Right lobe of liver (tissue), 4 donors: ENCODE data around the gene CDC45.

Experiments
- POLR2A ChIP-seq: fragments of 450-650 bp; IDR thresholded peaks from one replicate; pipeline ENCODE4 v1.6.1; 2017; ENCODE audit warnings: antibody characterized with exemption, mild to moderate bottlenecking
- TF ChIP-seq, protein P1 (sequence below), 4 donors: fragments of 200-600 bp in 3 of 4; fragments of 450-650 bp in 1 of 4; IDR thresholded peaks; one replicate each; pipeline versions ENCODE4 v1.5.1 to v1.8.0; 2016 to 2022; ENCODE audit warnings: antibody characterized with exemption in 4 of 4, mild to moderate bottlenecking in 2 of 4
- donor health status: DM: no; HTN: no; CAD: no.
- donor health status: DM: no; HTN: no; CAD: no.
- donor health status: DM: no; HTN: yes; CAD: no.

DNA sequence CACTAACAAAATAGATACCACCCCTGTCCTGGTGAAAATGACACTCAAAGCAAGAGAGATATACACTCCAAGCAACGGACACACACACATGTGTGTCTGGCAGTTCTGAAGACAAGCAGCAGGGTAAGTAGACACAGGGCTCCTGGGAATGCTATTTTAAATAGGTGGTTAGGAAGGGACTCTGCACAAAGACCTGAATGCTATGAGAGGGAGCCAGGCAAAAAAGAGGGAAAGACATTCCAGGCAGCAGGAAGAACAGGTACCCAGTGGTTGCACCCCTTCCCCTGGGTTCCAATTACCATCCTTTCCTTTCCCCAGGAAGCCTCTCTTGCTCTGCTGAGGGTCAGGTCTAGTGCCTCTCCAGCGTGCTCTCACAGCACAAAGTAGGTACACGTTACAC is 3.7 kb upstream of the CDC45 start:
- TF ChIP-seq, protein P1, sequence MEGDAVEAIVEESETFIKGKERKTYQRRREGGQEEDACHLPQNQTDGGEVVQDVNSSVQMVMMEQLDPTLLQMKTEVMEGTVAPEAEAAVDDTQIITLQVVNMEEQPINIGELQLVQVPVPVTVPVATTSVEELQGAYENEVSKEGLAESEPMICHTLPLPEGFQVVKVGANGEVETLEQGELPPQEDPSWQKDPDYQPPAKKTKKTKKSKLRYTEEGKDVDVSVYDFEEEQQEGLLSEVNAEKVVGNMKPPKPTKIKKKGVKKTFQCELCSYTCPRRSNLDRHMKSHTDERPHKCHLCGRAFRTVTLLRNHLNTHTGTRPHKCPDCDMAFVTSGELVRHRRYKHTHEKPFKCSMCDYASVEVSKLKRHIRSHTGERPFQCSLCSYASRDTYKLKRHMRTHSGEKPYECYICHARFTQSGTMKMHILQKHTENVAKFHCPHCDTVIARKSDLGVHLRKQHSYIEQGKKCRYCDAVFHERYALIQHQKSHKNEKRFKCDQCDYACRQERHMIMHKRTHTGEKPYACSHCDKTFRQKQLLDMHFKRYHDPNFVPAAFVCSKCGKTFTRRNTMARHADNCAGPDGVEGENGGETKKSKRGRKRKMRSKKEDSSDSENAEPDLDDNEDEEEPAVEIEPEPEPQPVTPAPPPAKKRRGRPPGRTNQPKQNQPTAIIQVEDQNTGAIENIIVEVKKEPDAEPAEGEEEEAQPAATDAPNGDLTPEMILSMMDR (IDR thresholded peaks at IDR 0.05): no peak
- TF ChIP-seq POLR2A: no peak
